Neural cell (in vitro differentiated cells): Measurements from ENCODE around the gene RPP30.

ENCODE experiments used
- EP300 ChIP-seq: fragments of 450-650 bp; conservative IDR thresholded peaks from 2 replicates; pipeline ENCODE4 v1.6.1; 2014; ENCODE audit warnings: antibody characterized with exemption, mild to moderate bottlenecking, moderate library complexity; ENCODE audit not compliant: poor library complexity, severe bottlenecking
- EZH2 ChIP-seq: fragments of 200-600, 300-800 bp; shearing (Covaris generic), sonication (generic); IDR thresholded peaks from 2 replicates; pipeline ENCODE4 v1.6.1; 2014; ENCODE audit warnings: antibody characterized with exemption, low read length, borderline replicate concordance, mild to moderate bottlenecking; ENCODE audit not compliant: insufficient read depth, poor library complexity, severe bottlenecking
- POLR2AphosphoS5 ChIP-seq: IDR thresholded peaks from 2 replicates; pipeline ENCODE4 v1.6.1; 2012
- RAD21 ChIP-seq: fragments of 450-650 bp; conservative IDR thresholded peaks from 2 replicates; pipeline ENCODE4 v1.6.1; 2014; ENCODE audit warnings: antibody characterized with exemption, mild to moderate bottlenecking, moderate library complexity
- SMC3 ChIP-seq: fragments of 450-650 bp; conservative IDR thresholded peaks from 2 replicates; pipeline ENCODE4 v1.6.1; 2014; ENCODE audit warnings: antibody characterized with exemption, mild to moderate bottlenecking, moderate library complexity; ENCODE audit not compliant: poor library complexity
- TAF1 ChIP-seq: IDR thresholded peaks from 2 replicates; pipeline ENCODE4 v1.6.1; 2012; ENCODE audit warnings: low read depth
- TF ChIP-seq, protein P1 (sequence below): fragments of 450-650 bp; IDR thresholded peaks from 2 replicates; pipeline ENCODE4 v1.5.1; 2014; ENCODE audit warnings: antibody characterized with exemption, mild to moderate bottlenecking, moderate library complexity; ENCODE audit not compliant: poor library complexity, severe bottlenecking
- TF ChIP-seq, protein P2 (sequence below): IDR thresholded peaks from 2 replicates; pipeline ENCODE4 v1.6.1; 2012; ENCODE audit warnings: borderline replicate concordance

DNA sequence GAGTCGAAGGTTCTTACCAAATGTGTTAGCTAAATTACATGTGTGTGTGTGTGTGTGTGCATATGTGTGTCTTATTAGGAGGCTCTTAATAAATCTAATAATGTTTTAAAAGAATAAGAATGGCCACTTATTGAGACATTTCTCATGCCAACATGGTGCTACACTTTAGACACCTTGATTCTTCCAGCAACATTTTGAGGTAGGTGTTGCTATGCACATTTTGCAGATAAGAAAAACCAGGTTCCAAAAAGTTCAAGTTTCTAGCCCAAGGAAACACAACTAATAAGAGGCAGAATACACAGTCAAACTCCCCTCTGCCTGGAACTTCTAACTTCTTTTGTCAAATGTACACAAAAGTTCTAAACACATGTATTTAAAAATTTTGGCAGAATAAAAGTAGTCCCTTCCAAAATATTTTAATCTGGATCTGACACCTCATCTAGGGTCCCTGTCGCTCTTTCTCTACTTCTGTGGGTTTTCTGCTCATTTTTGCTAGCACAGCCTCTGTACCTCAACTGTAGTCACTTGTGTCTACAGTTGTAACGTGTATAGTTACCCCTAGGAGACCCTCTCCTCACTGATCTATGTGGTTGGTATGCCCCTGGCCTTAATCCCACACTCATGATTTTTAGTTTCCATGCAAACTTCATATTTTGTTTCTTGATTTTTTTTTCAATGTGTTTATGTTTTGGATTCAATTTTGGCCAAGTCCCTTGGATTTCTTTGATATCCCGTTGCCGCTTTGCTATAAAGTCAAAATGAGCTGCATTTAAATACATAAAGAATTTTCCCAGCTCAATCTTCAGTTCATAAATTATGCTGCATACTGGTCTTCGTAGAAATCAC lies 44.8 kb downstream of the RPP30 start:
- TF ChIP-seq EP300 (no peak), RAD21 (no peak), EZH2 (no peak), POLR2AphosphoS5 (no peak), TAF1 (no peak), SMC3 (no peak)
- TF ChIP-seq, protein P1, sequence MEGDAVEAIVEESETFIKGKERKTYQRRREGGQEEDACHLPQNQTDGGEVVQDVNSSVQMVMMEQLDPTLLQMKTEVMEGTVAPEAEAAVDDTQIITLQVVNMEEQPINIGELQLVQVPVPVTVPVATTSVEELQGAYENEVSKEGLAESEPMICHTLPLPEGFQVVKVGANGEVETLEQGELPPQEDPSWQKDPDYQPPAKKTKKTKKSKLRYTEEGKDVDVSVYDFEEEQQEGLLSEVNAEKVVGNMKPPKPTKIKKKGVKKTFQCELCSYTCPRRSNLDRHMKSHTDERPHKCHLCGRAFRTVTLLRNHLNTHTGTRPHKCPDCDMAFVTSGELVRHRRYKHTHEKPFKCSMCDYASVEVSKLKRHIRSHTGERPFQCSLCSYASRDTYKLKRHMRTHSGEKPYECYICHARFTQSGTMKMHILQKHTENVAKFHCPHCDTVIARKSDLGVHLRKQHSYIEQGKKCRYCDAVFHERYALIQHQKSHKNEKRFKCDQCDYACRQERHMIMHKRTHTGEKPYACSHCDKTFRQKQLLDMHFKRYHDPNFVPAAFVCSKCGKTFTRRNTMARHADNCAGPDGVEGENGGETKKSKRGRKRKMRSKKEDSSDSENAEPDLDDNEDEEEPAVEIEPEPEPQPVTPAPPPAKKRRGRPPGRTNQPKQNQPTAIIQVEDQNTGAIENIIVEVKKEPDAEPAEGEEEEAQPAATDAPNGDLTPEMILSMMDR, result no peak
- TF ChIP-seq, protein P2, sequence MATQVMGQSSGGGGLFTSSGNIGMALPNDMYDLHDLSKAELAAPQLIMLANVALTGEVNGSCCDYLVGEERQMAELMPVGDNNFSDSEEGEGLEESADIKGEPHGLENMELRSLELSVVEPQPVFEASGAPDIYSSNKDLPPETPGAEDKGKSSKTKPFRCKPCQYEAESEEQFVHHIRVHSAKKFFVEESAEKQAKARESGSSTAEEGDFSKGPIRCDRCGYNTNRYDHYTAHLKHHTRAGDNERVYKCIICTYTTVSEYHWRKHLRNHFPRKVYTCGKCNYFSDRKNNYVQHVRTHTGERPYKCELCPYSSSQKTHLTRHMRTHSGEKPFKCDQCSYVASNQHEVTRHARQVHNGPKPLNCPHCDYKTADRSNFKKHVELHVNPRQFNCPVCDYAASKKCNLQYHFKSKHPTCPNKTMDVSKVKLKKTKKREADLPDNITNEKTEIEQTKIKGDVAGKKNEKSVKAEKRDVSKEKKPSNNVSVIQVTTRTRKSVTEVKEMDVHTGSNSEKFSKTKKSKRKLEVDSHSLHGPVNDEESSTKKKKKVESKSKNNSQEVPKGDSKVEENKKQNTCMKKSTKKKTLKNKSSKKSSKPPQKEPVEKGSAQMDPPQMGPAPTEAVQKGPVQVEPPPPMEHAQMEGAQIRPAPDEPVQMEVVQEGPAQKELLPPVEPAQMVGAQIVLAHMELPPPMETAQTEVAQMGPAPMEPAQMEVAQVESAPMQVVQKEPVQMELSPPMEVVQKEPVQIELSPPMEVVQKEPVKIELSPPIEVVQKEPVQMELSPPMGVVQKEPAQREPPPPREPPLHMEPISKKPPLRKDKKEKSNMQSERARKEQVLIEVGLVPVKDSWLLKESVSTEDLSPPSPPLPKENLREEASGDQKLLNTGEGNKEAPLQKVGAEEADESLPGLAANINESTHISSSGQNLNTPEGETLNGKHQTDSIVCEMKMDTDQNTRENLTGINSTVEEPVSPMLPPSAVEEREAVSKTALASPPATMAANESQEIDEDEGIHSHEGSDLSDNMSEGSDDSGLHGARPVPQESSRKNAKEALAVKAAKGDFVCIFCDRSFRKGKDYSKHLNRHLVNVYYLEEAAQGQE, result no peak
